Activated CD4-positive, alpha-beta T cell treated with anti-CD3 and anti-CD28 coated beads, Interleukin-2, Interleukin-6, amounts not matched to agents 100 ng/mL and 50 ng/mL, durations not matched to agents 16 hours and 8 hours (primary cell): Measurements from ENCODE around the gene CYP19A1.

Source experiments
- DNase-seq: peaks from one replicate; pipeline ENCODE4 v3.0.0-alpha.2; 2020

Gene CYP19A1

GRCh38 chr15:51252671-51253070 is 85.7 kb downstream of the CYP19A1 start:
- no peak for DNase-seq

- no peak for DNase-seq
Observed at GRCh38 chr15:51251556-51251955, 86.8 kb downstream of the CYP19A1 start.

GRCh38 chr15:51250217-51251011 is 88.0 kb downstream of the CYP19A1 start:
- DNase-seq = no peak

GRCh38 chr15:51245628-51246027 is 92.8 kb downstream of the CYP19A1 start:
- no peak for DNase-seq

GRCh38 chr15:51244423-51244869 is 94.0 kb downstream of the CYP19A1 start:
- DNase-seq = peak; percentile 29

- DNase-seq = peak; percentile 43
Observed at GRCh38 chr15:51243774-51244173, 94.6 kb downstream of the CYP19A1 start.

- DNase-seq = peak; percentile 48
Observed at GRCh38 chr15:51240066-51240465, 98.3 kb downstream of the CYP19A1 start.

- no peak for DNase-seq
Observed at GRCh38 chr15:51237816-51238215, 100.6 kb downstream of the CYP19A1 start.

- no peak for DNase-seq
Observed at GRCh38 chr15:51234176-51234927, 104.0 kb downstream of the CYP19A1 start.

GRCh38 chr15:51232581-51232980 is 105.8 kb downstream of the CYP19A1 start:
- DNase-seq = no peak

- no peak for DNase-seq
Observed at GRCh38 chr15:51229907-51230330, 108.5 kb downstream of the CYP19A1 start.

GRCh38 chr15:51227940-51228732 is 110.3 kb downstream of the CYP19A1 start:
- peak; percentile 75 for DNase-seq

- DNase-seq = no peak
Observed at GRCh38 chr15:51226576-51227210, 111.7 kb downstream of the CYP19A1 start.

GRCh38 chr15:51224428-51224827 is 114.0 kb downstream of the CYP19A1 start:
- no peak for DNase-seq

- peak; percentile 9 for DNase-seq
Observed at GRCh38 chr15:51223771-51224229, 114.6 kb downstream of the CYP19A1 start.

GRCh38 chr15:51218299-51218938 is 120.0 kb downstream of the CYP19A1 start:
- no peak for DNase-seq

GRCh38 chr15:51212909-51213308 is 125.5 kb downstream of the CYP19A1 start:
- no peak for DNase-seq

GRCh38 chr15:51212239-51212638 is 126.2 kb downstream of the CYP19A1 start:
- no peak for DNase-seq

- no peak for DNase-seq
Observed at GRCh38 chr15:51205050-51205975, 133.1 kb downstream of the CYP19A1 start.

GRCh38 chr15:51203797-51204196 is 134.6 kb downstream of the CYP19A1 start:
- no peak for DNase-seq

GRCh38 chr15:51202783-51203182 is 135.6 kb downstream of the CYP19A1 start:
- no peak for DNase-seq
